Measurements from ENCODE around the gene PCK1. TPM values are rescaled to one million over a fixed set of nuclear protein-coding genes. Genes with fewer than 3 reads are reported as not detected.

Gene PCK1
- total and polyA plus RNA-seq, 4 donors, result 8.9 to 532 (median 314) TPM

DNA sequence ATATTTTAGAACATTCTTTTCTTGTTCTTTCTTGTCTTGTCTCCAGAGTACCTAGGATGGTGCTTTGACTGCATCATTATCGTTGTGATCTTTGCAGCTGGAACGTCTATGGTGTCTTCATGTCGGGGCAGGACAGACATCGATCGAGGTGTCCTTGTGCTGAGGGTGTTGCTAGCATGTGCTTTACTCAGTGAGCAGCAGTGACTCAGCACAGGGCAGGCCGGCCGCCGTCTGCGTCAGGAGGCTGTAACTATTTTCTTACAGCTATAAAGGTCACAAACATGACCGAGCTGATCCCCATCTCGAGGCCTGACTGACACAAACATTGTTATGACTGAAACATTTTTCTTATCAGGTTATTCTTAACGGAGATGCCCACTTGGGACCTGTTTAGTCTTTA lies 21.0 kb upstream of the PCK1 start:
- no peak for DNase-seq (ENCODE audit: low spot score)
- H3K4me3 ChIP-seq (ENCODE audit: low read depth in 1 of 3, low read length in 3 of 3), result no peak overlapping the region

More for the DNA sequence above, 21.0 kb upstream of the PCK1 start:
- Histone ChIP-seq H3K27me3 (ENCODE audit: control insufficient read depth in 4 of 4, insufficient read depth in 4 of 4, low read length in 3 of 4) (no peaks in the 10 kb centered on the region), H3K9ac (ENCODE audit: low read depth in 1 of 2, low read length in 2 of 2) (no peak overlapping the region), H3K36me3 (ENCODE audit: control insufficient read depth in 4 of 4, insufficient read depth in 3 of 4, low read depth in 1 of 4, low read length in 3 of 4) (no peaks in the 10 kb centered on the region), H3K4me1 (ENCODE audit: control insufficient read depth in 4 of 4, insufficient read depth in 4 of 4, low read length in 3 of 4) (peaks cover 0 to 23% (median 14%) of the 10 kb centered on the region in 4 donors), H3K9me3 (ENCODE audit: control insufficient read depth in 4 of 4, low read length in 3 of 4) (no peaks in the 10 kb centered on the region), H3K27ac (ENCODE audit: low read depth in 1 of 2, low read length in 2 of 2) (no peak overlapping the region)
- TF ChIP-seq JUND (IDR thresholded peaks at IDR 0.05) (no peak), HNF4G (IDR thresholded peaks at IDR 0.05) (no peak), SP1 (IDR thresholded peaks at IDR 0.05) (no peak), FOXA2 (IDR thresholded peaks at IDR 0.05) (no peak), TAF1 (conservative IDR thresholded peaks at IDR 0.05) (no peak), RXRA (IDR thresholded peaks at IDR 0.05) (no peak), YY1 (IDR thresholded peaks at IDR 0.05) (no peak), RAD21 (IDR thresholded peaks at IDR 0.05) (no peak), NR2F2 (IDR thresholded peaks at IDR 0.05) (no peak), HNF4A (conservative IDR thresholded peaks at IDR 0.05) (no peak), GABPA (IDR thresholded peaks at IDR 0.05 in 1 of 2, conservative IDR thresholded peaks at IDR 0.05 in 1 of 2) (no peak), EGR1 (IDR thresholded peaks at IDR 0.05; ENCODE audit: low read depth in 2 of 2) (no peak), FOXA1 (IDR thresholded peaks at IDR 0.05) (no peak)
- TF ChIP-seq, protein P1, sequence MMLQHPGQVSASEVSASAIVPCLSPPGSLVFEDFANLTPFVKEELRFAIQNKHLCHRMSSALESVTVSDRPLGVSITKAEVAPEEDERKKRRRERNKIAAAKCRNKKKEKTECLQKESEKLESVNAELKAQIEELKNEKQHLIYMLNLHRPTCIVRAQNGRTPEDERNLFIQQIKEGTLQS (IDR thresholded peaks at IDR 0.05), result no peak
- TF ChIP-seq, protein P2, sequence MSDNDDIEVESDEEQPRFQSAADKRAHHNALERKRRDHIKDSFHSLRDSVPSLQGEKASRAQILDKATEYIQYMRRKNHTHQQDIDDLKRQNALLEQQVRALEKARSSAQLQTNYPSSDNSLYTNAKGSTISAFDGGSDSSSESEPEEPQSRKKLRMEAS (IDR thresholded peaks at IDR 0.05), result no peak
- TF ChIP-seq, protein P3, sequence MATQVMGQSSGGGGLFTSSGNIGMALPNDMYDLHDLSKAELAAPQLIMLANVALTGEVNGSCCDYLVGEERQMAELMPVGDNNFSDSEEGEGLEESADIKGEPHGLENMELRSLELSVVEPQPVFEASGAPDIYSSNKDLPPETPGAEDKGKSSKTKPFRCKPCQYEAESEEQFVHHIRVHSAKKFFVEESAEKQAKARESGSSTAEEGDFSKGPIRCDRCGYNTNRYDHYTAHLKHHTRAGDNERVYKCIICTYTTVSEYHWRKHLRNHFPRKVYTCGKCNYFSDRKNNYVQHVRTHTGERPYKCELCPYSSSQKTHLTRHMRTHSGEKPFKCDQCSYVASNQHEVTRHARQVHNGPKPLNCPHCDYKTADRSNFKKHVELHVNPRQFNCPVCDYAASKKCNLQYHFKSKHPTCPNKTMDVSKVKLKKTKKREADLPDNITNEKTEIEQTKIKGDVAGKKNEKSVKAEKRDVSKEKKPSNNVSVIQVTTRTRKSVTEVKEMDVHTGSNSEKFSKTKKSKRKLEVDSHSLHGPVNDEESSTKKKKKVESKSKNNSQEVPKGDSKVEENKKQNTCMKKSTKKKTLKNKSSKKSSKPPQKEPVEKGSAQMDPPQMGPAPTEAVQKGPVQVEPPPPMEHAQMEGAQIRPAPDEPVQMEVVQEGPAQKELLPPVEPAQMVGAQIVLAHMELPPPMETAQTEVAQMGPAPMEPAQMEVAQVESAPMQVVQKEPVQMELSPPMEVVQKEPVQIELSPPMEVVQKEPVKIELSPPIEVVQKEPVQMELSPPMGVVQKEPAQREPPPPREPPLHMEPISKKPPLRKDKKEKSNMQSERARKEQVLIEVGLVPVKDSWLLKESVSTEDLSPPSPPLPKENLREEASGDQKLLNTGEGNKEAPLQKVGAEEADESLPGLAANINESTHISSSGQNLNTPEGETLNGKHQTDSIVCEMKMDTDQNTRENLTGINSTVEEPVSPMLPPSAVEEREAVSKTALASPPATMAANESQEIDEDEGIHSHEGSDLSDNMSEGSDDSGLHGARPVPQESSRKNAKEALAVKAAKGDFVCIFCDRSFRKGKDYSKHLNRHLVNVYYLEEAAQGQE (IDR thresholded peaks at IDR 0.05), result no peak
- TF ChIP-seq, protein P4, sequence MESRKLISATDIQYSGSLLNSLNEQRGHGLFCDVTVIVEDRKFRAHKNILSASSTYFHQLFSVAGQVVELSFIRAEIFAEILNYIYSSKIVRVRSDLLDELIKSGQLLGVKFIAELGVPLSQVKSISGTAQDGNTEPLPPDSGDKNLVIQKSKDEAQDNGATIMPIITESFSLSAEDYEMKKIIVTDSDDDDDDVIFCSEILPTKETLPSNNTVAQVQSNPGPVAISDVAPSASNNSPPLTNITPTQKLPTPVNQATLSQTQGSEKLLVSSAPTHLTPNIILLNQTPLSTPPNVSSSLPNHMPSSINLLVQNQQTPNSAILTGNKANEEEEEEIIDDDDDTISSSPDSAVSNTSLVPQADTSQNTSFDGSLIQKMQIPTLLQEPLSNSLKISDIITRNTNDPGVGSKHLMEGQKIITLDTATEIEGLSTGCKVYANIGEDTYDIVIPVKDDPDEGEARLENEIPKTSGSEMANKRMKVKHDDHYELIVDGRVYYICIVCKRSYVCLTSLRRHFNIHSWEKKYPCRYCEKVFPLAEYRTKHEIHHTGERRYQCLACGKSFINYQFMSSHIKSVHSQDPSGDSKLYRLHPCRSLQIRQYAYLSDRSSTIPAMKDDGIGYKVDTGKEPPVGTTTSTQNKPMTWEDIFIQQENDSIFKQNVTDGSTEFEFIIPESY (IDR thresholded peaks at IDR 0.05), result no peak
- TF ChIP-seq, protein P5, sequence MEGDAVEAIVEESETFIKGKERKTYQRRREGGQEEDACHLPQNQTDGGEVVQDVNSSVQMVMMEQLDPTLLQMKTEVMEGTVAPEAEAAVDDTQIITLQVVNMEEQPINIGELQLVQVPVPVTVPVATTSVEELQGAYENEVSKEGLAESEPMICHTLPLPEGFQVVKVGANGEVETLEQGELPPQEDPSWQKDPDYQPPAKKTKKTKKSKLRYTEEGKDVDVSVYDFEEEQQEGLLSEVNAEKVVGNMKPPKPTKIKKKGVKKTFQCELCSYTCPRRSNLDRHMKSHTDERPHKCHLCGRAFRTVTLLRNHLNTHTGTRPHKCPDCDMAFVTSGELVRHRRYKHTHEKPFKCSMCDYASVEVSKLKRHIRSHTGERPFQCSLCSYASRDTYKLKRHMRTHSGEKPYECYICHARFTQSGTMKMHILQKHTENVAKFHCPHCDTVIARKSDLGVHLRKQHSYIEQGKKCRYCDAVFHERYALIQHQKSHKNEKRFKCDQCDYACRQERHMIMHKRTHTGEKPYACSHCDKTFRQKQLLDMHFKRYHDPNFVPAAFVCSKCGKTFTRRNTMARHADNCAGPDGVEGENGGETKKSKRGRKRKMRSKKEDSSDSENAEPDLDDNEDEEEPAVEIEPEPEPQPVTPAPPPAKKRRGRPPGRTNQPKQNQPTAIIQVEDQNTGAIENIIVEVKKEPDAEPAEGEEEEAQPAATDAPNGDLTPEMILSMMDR (IDR thresholded peaks at IDR 0.05; ENCODE audit: low read depth, low read length, missing input control), result no peak
- WGBS, result 92% methylated on average over 12 of the region's 12 CpGs
